ENCODE data around the gene USP54. TPM values are rescaled to one million over a fixed set of nuclear protein-coding genes. Genes with fewer than 3 reads are reported as not detected.
"Not testable (repeated sequence)": the region's sequence is repeated elsewhere in the genome, so short reads cannot be mapped to it uniquely, and the experiment has no call there.

The USP54 gene
- total RNA-seq, 1 donor from 2014 or later = 64.2 TPM

DNA sequence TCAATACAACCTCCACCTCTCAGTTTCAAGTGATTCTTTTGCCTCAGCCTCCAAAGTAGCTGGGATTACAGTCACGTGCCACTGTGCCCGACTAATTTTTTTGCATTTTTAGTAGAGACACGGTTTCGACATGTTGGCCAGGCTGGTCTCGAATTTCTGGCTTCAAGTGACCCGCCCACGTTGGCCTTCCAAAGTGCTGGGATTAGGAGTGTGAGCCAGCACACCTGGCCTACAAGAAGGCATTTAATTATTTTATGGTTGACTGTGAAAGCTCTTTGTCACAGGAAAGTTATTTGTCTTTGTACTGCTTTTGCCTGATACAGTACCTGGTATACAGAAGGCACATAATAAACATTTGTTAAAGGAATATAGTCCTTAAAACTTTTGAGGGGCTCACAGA is 37.3 kb upstream of the USP54 start:
- Histone ChIP-seq H3K27me3 (ENCODE audit: control insufficient read depth, insufficient read depth, low read length) (no peaks in the 10 kb centered on the region), H3K36me3 (ENCODE audit: control insufficient read depth, insufficient read depth, low read length) (no peaks in the 10 kb centered on the region), H3K4me3 (ENCODE audit: low read depth, low read length) (no peak overlapping the region)
- DNase-seq (ENCODE audit: low read depth) = no peak
- TF ChIP-seq CTCF (IDR thresholded peaks at IDR 0.05; ENCODE audit: insufficient read depth, low read length, poor library complexity, severe bottlenecking) = no peak

- no peaks in the 10 kb centered on the region for H3K36me3 ChIP-seq (ENCODE audit: control insufficient read depth, insufficient read depth, low read length)
- H3K4me3 ChIP-seq (ENCODE audit: low read depth, low read length) = no peak overlapping the region
- no peak for DNase-seq (ENCODE audit: low read depth)
- TF ChIP-seq CTCF (IDR thresholded peaks at IDR 0.05; ENCODE audit: insufficient read depth, low read length, poor library complexity, severe bottlenecking) = no peak
- no peaks in the 10 kb centered on the region for H3K27me3 ChIP-seq (ENCODE audit: control insufficient read depth, insufficient read depth, low read length)
Measured at GRCh38 chr10:73627300-73627699, 36.2 kb upstream of the USP54 start.

DNA sequence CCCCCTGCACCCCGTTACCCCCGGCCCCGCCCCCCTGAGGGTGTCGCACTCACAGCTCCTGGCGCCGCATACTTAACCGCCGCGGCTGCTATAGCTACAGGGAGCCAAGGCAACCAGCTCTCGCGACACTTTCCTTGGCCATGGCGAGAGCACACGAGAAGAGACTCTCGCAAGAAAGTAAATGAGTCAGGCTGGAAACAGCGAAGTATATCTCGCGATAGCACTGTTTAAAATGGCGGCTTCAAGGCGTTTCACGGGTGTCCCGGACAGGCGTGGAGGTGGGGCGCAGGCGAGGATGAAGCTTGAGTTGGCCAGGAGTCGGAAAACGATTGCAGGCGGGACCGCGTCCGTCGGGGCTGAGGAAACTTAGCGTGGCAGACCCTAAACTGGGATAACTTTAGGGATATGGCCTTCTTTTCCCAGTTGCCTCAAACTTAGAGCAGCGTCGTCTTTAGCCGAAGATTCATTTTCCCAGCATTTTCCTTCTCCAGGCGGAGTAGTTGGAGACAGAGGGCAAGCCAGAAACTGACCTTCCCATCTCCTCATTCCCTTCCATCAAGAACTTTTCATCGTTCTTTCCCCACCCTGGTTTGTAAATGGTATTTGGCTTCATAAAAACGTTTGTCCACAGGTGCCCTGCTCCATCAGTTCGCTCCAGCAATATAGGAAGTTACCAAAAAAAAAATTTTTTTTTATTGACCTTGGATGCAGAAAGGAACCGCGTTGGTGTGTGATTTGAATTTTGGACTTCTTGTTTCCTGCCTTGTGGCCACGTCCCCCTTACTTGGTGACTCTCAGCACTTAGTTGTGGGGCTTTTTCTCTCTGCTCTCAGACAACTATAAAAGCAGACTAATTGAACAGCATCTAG is 35.0 kb upstream of the USP54 start:
- TF ChIP-seq CTCF (IDR thresholded peaks at IDR 0.05; ENCODE audit: insufficient read depth, low read length, poor library complexity, severe bottlenecking) = no peak
- H3K4me3 ChIP-seq (ENCODE audit: low read depth, low read length) = peak overlapping the region; percentile 83
- H3K36me3 ChIP-seq (ENCODE audit: control insufficient read depth, insufficient read depth, low read length) = no peaks in the 10 kb centered on the region

DNA sequence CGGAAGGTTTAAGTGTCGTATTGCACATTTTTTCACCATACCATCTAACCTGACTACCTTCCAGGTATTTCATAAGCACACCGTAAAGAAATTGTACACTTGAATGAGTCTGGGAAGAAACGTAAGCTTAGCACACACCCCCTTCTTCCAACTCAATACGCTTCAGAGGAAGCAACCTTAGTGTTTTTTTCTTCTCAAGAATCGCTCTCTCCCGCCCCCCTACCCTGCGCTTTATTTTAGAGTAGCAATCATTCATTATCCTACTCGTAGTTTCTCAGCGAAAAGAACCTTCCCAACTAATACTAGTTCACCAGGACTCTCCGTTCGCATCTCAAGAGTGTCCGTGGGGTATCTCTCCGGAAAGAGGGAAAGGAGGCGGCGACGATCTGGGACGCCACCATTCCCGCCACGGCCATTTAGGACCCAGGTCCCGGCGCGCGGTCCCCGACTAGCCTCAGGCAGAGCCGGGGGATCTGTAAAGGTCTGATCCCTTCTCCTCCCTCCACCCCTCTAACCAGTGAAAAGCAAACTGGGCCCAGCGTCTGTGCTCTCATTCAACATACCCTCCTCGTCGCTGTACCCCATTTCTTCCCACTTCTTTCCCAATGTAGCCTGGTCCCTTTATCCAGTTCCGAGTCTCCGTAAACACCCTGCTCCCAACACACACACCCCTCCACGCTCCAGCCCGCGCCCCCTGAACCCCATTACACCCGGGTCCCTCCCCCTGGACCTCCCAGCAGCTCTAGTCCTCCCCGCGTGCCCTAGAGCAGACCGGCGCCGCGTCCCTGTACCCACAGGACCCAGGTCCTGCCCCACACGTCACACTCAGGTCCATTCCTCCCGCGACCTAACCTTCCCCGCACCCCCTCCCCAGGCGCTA is 34.1 kb upstream of the USP54 start:
- Histone ChIP-seq H3K27me3 (ENCODE audit: control insufficient read depth, insufficient read depth, low read length) (no peaks in the 10 kb centered on the region), H3K36me3 (ENCODE audit: control insufficient read depth, insufficient read depth, low read length) (no peaks in the 10 kb centered on the region), H3K4me3 (ENCODE audit: low read depth, low read length) (peak overlapping the region; percentile 83)
- TF ChIP-seq CTCF (IDR thresholded peaks at IDR 0.05; ENCODE audit: insufficient read depth, low read length, poor library complexity, severe bottlenecking) = no peak
- no peak for DNase-seq (ENCODE audit: low read depth)

More for the DNA sequence above, 35.0 kb upstream of the USP54 start:
- no peaks in the 10 kb centered on the region for H3K27me3 ChIP-seq (ENCODE audit: control insufficient read depth, insufficient read depth, low read length)
- peak; percentile 95 for DNase-seq (ENCODE audit: low read depth)

DNA sequence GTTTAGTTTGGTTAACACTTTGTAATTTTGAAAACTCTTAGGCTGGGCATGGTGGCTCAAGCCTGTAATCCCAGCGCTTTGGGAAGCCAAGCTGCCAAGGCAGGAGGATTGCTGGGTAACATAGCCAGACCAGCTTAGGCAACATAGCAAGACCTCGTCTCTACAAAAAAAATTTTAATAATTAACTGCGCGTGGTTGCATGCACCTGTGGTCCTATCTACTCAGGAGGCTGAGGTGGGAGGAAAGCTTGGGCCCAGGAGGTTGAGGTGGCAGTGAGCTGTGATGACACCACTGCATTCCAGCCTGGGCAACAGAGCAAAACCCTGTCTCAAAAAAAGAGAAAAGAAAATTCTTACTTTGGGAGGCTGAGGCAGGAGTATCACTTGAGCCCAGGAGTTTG is 31.9 kb upstream of the USP54 start:
- Histone ChIP-seq H3K27me3 (ENCODE audit: control insufficient read depth, insufficient read depth, low read length) (no peaks in the 10 kb centered on the region), H3K36me3 (ENCODE audit: control insufficient read depth, insufficient read depth, low read length) (no peaks in the 10 kb centered on the region), H3K4me3 (ENCODE audit: low read depth, low read length) (no peak overlapping the region)
- no peak for DNase-seq (ENCODE audit: low read depth)
- TF ChIP-seq CTCF (IDR thresholded peaks at IDR 0.05; ENCODE audit: insufficient read depth, low read length, poor library complexity, severe bottlenecking) = no peak

DNA sequence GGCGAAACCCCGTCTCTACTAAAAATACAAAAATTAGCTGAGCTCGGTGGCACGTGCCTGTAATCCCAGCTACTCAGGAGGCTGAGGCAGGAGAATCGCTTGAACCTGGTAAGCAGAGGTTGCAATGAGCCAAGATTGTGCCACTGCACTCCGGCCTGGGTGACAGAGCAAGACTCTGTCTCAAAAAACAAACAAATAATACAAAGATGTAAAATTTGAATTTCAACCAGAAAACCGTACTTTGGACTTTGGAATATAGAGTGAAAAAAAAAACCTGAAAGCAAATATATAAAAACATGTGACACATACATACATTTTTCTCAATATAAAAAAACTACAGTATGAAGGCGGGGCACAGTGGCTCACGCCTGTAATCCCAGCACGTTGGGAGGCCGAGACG is 29.8 kb upstream of the USP54 start:
- not testable (repeated sequence) for H3K4me3 ChIP-seq (ENCODE audit: low read depth, low read length); DNase-seq (ENCODE audit: low read depth); H3K27me3 ChIP-seq (ENCODE audit: control insufficient read depth, insufficient read depth, low read length); H3K36me3 ChIP-seq (ENCODE audit: control insufficient read depth, insufficient read depth, low read length)

DNA sequence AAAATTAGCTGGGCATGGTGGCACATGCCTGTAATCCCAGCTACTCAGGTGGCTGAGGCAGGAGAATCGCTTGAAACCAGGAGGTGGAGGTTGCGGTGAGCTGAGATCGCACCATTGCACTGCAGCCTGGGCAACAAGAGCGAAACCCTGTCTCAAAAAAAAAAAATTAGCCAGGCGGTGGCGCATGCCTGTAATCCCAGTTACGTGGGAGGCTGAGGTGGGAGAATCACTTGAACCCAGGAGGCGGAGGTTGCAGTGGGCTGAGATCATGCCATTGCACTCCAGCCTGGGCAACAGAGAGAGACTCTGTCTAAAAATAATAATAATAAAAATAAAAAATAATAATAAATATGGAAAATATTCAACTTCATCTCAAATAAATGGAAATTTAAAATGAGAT is 26.0 kb upstream of the USP54 start:
- not testable (repeated sequence) for H3K36me3 ChIP-seq (ENCODE audit: control insufficient read depth, insufficient read depth, low read length); H3K4me3 ChIP-seq (ENCODE audit: low read depth, low read length); H3K27me3 ChIP-seq (ENCODE audit: control insufficient read depth, insufficient read depth, low read length); DNase-seq (ENCODE audit: low read depth)
